ENCODE measurements around the gene TMEM176B.

The TMEM176B gene

GRCh38 chr7:150746921-150747320, 53.2 kb downstream of the TMEM176B start:
- FAIRE-seq: no peak

- FAIRE-seq: no peak
Observed at GRCh38 chr7:150745876-150746275, 54.3 kb downstream of the TMEM176B start.

GRCh38 chr7:150745086-150745485, 55.1 kb downstream of the TMEM176B start:
- FAIRE-seq: no peak

- FAIRE-seq: no peak
Observed at GRCh38 chr7:150744041-150744656, 56.0 kb downstream of the TMEM176B start.

- no peak for FAIRE-seq
Observed at GRCh38 chr7:150742286-150742968, 57.7 kb downstream of the TMEM176B start.
